Activated CD8-positive, alpha-beta memory T cell treated with anti-CD3 and anti-CD28 coated beads for 4 hours (primary cell): ENCODE results near the gene RNF40.

Experiments used
- DNase-seq, 2 donors: peaks; one replicate each; pipeline ENCODE4 v3.0.0-alpha.2; 2020; ENCODE audit warnings: low read depth in 2 of 2

RNF40 gene

GRCh38 chr16:30762991-30763725 is 1.0 kb downstream of the RNF40 start:
- no peak for DNase-seq

GRCh38 chr16:30764086-30764485 is 2.0 kb downstream of the RNF40 start:
- DNase-seq: no peak

- no peak for DNase-seq
Observed at GRCh38 chr16:30764816-30765465, 2.8 kb downstream of the RNF40 start.

- no peak for DNase-seq
Observed at GRCh38 chr16:30766206-30766932, 4.2 kb downstream of the RNF40 start.

- DNase-seq: no peak
Observed at GRCh38 chr16:30766933-30767284, 4.8 kb downstream of the RNF40 start.

- no peak for DNase-seq
Observed at GRCh38 chr16:30767767-30768465, 5.8 kb downstream of the RNF40 start.

GRCh38 chr16:30768583-30769181 is 6.6 kb downstream of the RNF40 start:
- no peak for DNase-seq

- DNase-seq: no peak
Observed at GRCh38 chr16:30769379-30770089, 7.4 kb downstream of the RNF40 start.

- no peak for DNase-seq
Observed at GRCh38 chr16:30771726-30772125, 9.6 kb downstream of the RNF40 start.

- no peak for DNase-seq
Observed at GRCh38 chr16:30773826-30774225, 11.7 kb downstream of the RNF40 start.

- DNase-seq: no peak
Observed at GRCh38 chr16:30774367-30775130, 12.4 kb downstream of the RNF40 start.

- DNase-seq: no peak
Observed at GRCh38 chr16:30775131-30775391, 12.9 kb downstream of the RNF40 start.

GRCh38 chr16:30775392-30776188 is 13.5 kb downstream of the RNF40 start:
- DNase-seq: no peak

GRCh38 chr16:30777591-30778297 is 15.6 kb downstream of the RNF40 start:
- no peak for DNase-seq

GRCh38 chr16:30778549-30779244 is 16.6 kb downstream of the RNF40 start:
- no peak for DNase-seq

GRCh38 chr16:30779596-30779995 is 17.5 kb downstream of the RNF40 start:
- no peak for DNase-seq

- DNase-seq: no peak
Observed at GRCh38 chr16:30780021-30780420, 17.9 kb downstream of the RNF40 start.

GRCh38 chr16:30780549-30780948 is 18.4 kb downstream of the RNF40 start:
- DNase-seq: no peak
